Liver (tissue), 3 donors: ENCODE measurements around the gene OXCT1.

ENCODE experiments used
- JUND ChIP-seq, 2 donors: IDR thresholded peaks; 2 replicates each; pipeline ENCODE4 v1.6.1; 2016; ENCODE audit warnings: antibody characterized with exemption in 2 of 2
- NR2F2 ChIP-seq: IDR thresholded peaks from 2 replicates; pipeline ENCODE4 v1.6.1; 2016; ENCODE audit warnings: antibody characterized with exemption
- SP1 ChIP-seq: IDR thresholded peaks from 2 replicates; pipeline ENCODE4 v1.6.1; 2018; ENCODE audit warnings: antibody characterized with exemption, mild to moderate bottlenecking
- TF ChIP-seq, protein P1 (sequence below): fragments of 150-350 bp; IDR thresholded peaks from 2 replicates; pipeline ENCODE4 v1.5.1; 2017; ENCODE audit warnings: improper control_type of control experiment, low read depth, low read length; ENCODE audit not compliant: missing input control
- TF ChIP-seq, protein P2 (sequence below): IDR thresholded peaks from 2 replicates; pipeline ENCODE4 v1.6.1; 2016; ENCODE audit warnings: antibody characterized with exemption, mild to moderate bottlenecking
- donor health status: healthy.
- donor health status: healthy.

DNA sequence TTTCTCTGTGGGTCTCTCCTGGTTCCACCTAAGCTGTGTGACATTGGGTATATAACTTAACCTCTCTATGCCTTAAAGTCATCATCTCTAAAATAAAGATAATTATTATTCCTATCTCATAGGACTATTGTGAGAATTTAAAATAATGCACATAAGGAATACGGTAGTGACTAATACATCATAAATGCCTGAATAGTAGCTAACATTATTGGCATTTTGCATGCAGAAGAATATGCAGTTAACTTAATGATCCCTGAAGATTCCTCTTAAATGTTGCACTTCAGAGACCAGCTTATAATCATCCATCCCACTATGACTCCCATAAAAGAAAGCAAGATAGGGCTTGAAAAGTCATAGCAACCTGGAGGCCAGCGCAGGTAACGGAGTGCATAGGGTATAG is 32.4 kb downstream of the OXCT1 start:
- TF ChIP-seq JUND (IDR thresholded peaks at IDR 0.05), result no peak
- TF ChIP-seq, protein P1, sequence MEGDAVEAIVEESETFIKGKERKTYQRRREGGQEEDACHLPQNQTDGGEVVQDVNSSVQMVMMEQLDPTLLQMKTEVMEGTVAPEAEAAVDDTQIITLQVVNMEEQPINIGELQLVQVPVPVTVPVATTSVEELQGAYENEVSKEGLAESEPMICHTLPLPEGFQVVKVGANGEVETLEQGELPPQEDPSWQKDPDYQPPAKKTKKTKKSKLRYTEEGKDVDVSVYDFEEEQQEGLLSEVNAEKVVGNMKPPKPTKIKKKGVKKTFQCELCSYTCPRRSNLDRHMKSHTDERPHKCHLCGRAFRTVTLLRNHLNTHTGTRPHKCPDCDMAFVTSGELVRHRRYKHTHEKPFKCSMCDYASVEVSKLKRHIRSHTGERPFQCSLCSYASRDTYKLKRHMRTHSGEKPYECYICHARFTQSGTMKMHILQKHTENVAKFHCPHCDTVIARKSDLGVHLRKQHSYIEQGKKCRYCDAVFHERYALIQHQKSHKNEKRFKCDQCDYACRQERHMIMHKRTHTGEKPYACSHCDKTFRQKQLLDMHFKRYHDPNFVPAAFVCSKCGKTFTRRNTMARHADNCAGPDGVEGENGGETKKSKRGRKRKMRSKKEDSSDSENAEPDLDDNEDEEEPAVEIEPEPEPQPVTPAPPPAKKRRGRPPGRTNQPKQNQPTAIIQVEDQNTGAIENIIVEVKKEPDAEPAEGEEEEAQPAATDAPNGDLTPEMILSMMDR, result no peak
- TF ChIP-seq, protein P2, sequence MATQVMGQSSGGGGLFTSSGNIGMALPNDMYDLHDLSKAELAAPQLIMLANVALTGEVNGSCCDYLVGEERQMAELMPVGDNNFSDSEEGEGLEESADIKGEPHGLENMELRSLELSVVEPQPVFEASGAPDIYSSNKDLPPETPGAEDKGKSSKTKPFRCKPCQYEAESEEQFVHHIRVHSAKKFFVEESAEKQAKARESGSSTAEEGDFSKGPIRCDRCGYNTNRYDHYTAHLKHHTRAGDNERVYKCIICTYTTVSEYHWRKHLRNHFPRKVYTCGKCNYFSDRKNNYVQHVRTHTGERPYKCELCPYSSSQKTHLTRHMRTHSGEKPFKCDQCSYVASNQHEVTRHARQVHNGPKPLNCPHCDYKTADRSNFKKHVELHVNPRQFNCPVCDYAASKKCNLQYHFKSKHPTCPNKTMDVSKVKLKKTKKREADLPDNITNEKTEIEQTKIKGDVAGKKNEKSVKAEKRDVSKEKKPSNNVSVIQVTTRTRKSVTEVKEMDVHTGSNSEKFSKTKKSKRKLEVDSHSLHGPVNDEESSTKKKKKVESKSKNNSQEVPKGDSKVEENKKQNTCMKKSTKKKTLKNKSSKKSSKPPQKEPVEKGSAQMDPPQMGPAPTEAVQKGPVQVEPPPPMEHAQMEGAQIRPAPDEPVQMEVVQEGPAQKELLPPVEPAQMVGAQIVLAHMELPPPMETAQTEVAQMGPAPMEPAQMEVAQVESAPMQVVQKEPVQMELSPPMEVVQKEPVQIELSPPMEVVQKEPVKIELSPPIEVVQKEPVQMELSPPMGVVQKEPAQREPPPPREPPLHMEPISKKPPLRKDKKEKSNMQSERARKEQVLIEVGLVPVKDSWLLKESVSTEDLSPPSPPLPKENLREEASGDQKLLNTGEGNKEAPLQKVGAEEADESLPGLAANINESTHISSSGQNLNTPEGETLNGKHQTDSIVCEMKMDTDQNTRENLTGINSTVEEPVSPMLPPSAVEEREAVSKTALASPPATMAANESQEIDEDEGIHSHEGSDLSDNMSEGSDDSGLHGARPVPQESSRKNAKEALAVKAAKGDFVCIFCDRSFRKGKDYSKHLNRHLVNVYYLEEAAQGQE, result no peak
- no peak for TF ChIP-seq NR2F2
- TF ChIP-seq SP1, result no peak
